Omental fat pad (tissue), 4 donors: ENCODE measurements around the gene BIN1. TPM values are rescaled to one million over a fixed set of nuclear protein-coding genes. Genes with fewer than 3 reads are reported as not detected.

Experiments
- ATAC-seq: fragments of 150-250 bp; one replicate; pipeline ENCODE4 v1.9.1; 2016; ENCODE audit warnings: mild to moderate bottlenecking, moderate library complexity; ENCODE audit not compliant: low FRiP score
- DNase-seq: peaks from one replicate; pipeline ENCODE4 v3.0.0-alpha.2; 2019; ENCODE audit warnings: low spot score
- total RNA-seq, 4 donors: library from RNA; depleted of rRNA; stranded (reverse); fragments of >200 nt; gene quantifications; one replicate each; pipeline ENCODE4 v1.1.0, GENCODE V29; 2016
- TF ChIP-seq, protein P1 (sequence below), 3 donors: fragments of 450-650 bp; IDR thresholded peaks; one replicate each; pipeline ENCODE4 v1.5.1; 2016 to 2017; ENCODE audit warnings: antibody characterized with exemption in 3 of 3, mild to moderate bottlenecking in 3 of 3, moderate library complexity in 2 of 3

BIN1 gene
- total RNA-seq, 4 donors from 2014 or later, result 64.2 to 78.5 (median 73.2) TPM

DNA sequence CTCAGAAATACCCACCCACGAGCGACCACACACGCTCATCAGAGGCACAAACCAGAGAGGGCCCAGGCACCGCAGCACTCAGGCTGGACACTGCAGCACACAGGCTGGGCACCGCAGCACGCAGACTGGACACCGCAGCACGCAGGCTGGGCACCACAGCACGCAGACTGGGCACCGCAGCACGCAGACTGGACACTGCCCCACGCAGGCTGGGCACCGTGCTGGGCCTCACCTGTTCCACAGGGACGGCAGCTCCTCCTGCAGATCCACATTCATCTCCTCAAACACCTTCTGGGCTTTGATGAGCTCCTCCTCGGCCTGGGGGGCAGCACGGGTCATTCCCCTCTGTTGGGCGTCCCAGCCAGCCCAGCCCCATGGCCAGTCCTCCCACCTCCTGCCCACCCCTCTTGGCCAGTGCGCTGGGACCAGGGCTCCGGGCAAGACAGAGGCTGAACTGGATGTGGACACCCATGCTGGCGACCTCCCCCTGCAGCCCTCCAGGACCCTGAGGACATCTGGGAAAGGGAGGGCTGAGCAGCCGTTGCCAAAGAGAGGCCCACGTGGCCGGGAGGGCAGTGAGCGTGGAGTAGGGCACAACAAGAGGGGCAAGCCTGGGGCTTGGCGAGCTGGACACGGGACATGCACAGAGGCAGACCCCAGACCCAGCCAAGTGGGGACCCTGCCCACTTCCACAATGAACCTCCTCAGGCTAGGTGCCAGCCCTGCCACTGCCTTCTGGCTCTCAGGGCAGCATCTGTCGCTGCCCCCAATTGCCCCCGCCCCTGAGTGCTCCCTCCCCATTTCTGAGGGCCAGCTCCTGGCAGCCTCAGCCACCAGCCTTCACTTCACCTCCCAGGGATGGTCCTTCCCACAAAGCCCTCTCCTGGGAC is 43.0 kb downstream of the BIN1 start:
- TF ChIP-seq, protein P1, sequence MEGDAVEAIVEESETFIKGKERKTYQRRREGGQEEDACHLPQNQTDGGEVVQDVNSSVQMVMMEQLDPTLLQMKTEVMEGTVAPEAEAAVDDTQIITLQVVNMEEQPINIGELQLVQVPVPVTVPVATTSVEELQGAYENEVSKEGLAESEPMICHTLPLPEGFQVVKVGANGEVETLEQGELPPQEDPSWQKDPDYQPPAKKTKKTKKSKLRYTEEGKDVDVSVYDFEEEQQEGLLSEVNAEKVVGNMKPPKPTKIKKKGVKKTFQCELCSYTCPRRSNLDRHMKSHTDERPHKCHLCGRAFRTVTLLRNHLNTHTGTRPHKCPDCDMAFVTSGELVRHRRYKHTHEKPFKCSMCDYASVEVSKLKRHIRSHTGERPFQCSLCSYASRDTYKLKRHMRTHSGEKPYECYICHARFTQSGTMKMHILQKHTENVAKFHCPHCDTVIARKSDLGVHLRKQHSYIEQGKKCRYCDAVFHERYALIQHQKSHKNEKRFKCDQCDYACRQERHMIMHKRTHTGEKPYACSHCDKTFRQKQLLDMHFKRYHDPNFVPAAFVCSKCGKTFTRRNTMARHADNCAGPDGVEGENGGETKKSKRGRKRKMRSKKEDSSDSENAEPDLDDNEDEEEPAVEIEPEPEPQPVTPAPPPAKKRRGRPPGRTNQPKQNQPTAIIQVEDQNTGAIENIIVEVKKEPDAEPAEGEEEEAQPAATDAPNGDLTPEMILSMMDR (IDR thresholded peaks at IDR 0.05), result no peak
- ATAC-seq, result no peak

GRCh38 chr2:127061375-127062273 is 45.3 kb downstream of the BIN1 start:
- DNase-seq (no peak), ATAC-seq (no peak)
- TF ChIP-seq, protein P1 (IDR thresholded peaks at IDR 0.05), result no peak

More for the DNA sequence above, 43.0 kb downstream of the BIN1 start:
- DNase-seq, result no peak

DNA sequence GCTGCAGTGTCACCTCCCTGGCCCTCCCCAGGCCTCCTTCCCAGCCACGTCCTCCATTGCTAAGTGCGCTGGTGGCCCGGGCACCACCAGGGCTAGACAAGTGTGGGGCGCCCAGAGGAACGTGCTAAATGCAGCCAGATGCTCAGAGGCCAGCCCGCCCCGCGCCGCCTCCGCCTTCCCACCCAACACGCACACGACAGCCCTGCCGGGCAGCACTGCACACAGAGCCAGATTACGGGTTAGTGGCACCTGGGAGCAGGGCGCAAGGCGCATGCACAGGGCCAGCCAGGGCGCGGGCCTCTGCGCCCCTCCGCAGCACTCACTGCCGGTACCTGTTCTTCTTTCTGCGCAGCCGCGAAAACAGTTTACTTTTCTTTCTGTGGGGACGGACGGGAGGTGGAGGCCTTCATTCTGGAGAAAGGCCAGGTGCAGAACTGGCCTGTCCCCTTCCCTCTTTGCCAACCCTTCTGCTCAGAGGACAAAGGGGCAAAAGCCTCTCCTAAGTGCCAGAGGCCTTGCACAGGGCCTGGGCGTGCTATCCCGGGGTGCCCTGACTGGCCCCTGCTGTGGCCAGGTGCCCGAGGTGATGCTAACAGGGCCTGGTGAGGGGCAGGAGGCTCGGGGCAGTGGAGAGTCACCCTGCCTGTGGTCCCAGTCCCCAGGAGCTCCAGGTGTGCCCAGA is 46.5 kb downstream of the BIN1 start:
- DNase-seq (no peak), ATAC-seq (no peak)
- TF ChIP-seq, protein P1 (IDR thresholded peaks at IDR 0.05), result no peak

- ATAC-seq, result no peak
- TF ChIP-seq, protein P1 (IDR thresholded peaks at IDR 0.05), result no peak
- DNase-seq, result no peak
Measured at GRCh38 chr2:127059559-127059958, 47.4 kb downstream of the BIN1 start.

- TF ChIP-seq, protein P1 (IDR thresholded peaks at IDR 0.05), result no peak
- DNase-seq, result no peak
- no peak for ATAC-seq
Measured at GRCh38 chr2:127058954-127059252, 48.1 kb downstream of the BIN1 start.

DNA sequence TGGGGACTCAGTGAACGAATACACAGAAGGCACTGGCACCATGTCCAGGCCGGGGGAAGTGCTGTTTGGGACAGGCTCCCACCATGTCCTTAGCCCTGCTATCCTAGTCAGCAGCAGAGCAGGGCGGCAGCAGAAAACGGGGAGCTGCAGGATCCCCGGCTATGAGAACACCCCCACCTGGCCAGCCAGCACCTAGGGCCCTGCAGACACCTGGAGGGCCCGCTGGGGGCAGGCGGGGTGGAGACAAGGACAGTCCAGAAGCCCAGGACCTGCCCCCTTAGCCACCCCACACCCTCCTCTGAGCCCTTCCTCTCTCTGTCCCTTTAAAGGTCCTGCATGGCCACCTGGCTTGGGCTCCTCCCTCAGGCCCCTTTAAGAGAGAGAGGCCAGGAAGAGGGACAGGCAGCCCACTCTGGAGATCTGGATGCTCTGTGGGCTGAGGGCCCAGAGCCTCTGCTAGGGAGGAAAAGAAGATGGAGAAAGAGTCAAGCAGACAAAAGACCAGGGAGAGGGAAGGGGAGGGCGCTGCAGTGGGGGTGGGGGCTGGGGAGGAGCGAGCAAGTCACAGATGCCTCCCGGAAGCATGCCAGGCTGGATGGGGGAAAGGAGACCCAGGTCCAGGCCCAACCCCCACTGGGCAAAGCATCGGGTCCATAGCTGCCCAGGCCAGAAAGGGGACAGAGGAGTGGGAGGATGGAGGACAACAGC is 48.6 kb downstream of the BIN1 start:
- TF ChIP-seq, protein P1 (IDR thresholded peaks at IDR 0.05), result no peak
- ATAC-seq (no peak), DNase-seq (no peak)
